ENCODE measurements around the gene GALNT9.
"Not testable (repeated sequence)": the region's sequence is repeated elsewhere in the genome, so short reads cannot be mapped to it uniquely, and the experiment has no call there.

DNA sequence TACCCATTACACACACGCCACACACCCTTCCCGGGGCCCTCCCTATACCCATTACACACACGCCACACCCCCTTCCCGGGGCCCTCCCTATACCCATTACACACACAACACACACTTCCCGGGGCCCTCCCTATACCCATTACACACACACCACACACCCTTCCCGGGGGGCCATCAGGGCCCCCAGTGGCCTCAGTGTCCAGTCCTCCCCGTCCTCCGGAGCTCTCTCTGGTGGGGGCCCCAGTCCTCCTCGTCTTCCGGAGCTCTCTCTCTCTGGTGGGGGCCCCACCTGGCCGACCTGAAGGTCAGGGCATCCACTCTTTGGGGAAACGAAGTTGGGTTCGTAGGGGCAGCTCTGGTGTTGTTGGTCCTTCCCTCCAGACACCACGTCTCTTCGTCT lies 86.2 kb downstream of the GALNT9 start:
- TF ChIP-seq TFCP2L1 (CRISPR knock-in tag; IDR thresholded peaks at IDR 0.05); RFX5 (IDR thresholded peaks at IDR 0.05); RAD21 (conservative IDR thresholded peaks at IDR 0.05 in 1 of 2, IDR thresholded peaks at IDR 0.05 in 1 of 2); EP300 (IDR thresholded peaks at IDR 0.05); POLR2A (IDR thresholded peaks at IDR 0.05; ENCODE audit: low read length); HOXA7 (CRISPR knock-in tag; IDR thresholded peaks at IDR 0.05); HEYL (CRISPR knock-in tag; IDR thresholded peaks at IDR 0.05); KDM1A (IDR thresholded peaks at IDR 0.05; ENCODE audit: low read depth); CEBPB (IDR thresholded peaks at IDR 0.05); ESRRA (IDR thresholded peaks at IDR 0.05; ENCODE audit: borderline replicate concordance, low read length): not testable (repeated sequence)
- TF ChIP-seq, protein P1, sequence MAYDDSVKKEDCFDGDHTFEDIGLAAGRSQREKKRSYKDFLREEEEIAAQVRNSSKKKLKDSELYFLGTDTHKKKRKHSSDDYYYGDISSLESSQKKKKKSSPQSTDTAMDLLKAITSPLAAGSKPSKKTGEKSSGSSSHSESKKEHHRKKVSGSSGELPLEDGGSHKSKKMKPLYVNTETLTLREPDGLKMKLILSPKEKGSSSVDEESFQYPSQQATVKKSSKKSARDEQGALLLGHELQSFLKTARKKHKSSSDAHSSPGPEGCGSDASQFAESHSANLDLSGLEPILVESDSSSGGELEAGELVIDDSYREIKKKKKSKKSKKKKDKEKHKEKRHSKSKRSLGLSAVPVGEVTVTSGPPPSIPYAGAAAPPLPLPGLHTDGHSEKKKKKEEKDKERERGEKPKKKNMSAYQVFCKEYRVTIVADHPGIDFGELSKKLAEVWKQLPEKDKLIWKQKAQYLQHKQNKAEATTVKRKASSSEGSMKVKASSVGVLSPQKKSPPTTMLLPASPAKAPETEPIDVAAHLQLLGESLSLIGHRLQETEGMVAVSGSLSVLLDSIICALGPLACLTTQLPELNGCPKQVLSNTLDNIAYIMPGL (CRISPR knock-in tag; IDR thresholded peaks at IDR 0.05; ENCODE audit: borderline replicate concordance) = not testable (repeated sequence)
- TF ChIP-seq, protein P2, sequence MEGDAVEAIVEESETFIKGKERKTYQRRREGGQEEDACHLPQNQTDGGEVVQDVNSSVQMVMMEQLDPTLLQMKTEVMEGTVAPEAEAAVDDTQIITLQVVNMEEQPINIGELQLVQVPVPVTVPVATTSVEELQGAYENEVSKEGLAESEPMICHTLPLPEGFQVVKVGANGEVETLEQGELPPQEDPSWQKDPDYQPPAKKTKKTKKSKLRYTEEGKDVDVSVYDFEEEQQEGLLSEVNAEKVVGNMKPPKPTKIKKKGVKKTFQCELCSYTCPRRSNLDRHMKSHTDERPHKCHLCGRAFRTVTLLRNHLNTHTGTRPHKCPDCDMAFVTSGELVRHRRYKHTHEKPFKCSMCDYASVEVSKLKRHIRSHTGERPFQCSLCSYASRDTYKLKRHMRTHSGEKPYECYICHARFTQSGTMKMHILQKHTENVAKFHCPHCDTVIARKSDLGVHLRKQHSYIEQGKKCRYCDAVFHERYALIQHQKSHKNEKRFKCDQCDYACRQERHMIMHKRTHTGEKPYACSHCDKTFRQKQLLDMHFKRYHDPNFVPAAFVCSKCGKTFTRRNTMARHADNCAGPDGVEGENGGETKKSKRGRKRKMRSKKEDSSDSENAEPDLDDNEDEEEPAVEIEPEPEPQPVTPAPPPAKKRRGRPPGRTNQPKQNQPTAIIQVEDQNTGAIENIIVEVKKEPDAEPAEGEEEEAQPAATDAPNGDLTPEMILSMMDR (IDR thresholded peaks at IDR 0.05) = not testable (repeated sequence)
- TF ChIP-seq, protein P3, sequence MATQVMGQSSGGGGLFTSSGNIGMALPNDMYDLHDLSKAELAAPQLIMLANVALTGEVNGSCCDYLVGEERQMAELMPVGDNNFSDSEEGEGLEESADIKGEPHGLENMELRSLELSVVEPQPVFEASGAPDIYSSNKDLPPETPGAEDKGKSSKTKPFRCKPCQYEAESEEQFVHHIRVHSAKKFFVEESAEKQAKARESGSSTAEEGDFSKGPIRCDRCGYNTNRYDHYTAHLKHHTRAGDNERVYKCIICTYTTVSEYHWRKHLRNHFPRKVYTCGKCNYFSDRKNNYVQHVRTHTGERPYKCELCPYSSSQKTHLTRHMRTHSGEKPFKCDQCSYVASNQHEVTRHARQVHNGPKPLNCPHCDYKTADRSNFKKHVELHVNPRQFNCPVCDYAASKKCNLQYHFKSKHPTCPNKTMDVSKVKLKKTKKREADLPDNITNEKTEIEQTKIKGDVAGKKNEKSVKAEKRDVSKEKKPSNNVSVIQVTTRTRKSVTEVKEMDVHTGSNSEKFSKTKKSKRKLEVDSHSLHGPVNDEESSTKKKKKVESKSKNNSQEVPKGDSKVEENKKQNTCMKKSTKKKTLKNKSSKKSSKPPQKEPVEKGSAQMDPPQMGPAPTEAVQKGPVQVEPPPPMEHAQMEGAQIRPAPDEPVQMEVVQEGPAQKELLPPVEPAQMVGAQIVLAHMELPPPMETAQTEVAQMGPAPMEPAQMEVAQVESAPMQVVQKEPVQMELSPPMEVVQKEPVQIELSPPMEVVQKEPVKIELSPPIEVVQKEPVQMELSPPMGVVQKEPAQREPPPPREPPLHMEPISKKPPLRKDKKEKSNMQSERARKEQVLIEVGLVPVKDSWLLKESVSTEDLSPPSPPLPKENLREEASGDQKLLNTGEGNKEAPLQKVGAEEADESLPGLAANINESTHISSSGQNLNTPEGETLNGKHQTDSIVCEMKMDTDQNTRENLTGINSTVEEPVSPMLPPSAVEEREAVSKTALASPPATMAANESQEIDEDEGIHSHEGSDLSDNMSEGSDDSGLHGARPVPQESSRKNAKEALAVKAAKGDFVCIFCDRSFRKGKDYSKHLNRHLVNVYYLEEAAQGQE (IDR thresholded peaks at IDR 0.05) = not testable (repeated sequence)

Data from A549 (cell line).